GM12873 (cell line): ENCODE results near the gene NPEPPS.

Source experiments
- CTCF ChIP-seq: IDR thresholded peaks from 2 replicates; pipeline ENCODE4 v1.5.1; 2012; ENCODE audit warnings: low read depth, mild to moderate bottlenecking, moderate library complexity, low read length, control low read depth; ENCODE audit not compliant: insufficient read depth; ENCODE audit errors: missing control alignments

NPEPPS gene

GRCh38 chr17:47663912-47664623 is 133.2 kb downstream of the NPEPPS start:
- TF ChIP-seq CTCF, result peak; percentile 81

GRCh38 chr17:47664624-47664941 is 133.7 kb downstream of the NPEPPS start:
- no peak for TF ChIP-seq CTCF

GRCh38 chr17:47665655-47666054 is 134.7 kb downstream of the NPEPPS start:
- TF ChIP-seq CTCF, result no peak

- TF ChIP-seq CTCF, result no peak
Measured at GRCh38 chr17:47669081-47669480, 138.2 kb downstream of the NPEPPS start.

- TF ChIP-seq CTCF, result no peak
Measured at GRCh38 chr17:47670064-47670463, 139.2 kb downstream of the NPEPPS start.
